SW480 (cell line): ENCODE data around the gene DNAH3.

Source experiments
- DNase-seq: peaks from one replicate; pipeline ENCODE4 v3.0.0-alpha.2; 2016; ENCODE audit warnings: low spot score

Gene DNAH3

DNA sequence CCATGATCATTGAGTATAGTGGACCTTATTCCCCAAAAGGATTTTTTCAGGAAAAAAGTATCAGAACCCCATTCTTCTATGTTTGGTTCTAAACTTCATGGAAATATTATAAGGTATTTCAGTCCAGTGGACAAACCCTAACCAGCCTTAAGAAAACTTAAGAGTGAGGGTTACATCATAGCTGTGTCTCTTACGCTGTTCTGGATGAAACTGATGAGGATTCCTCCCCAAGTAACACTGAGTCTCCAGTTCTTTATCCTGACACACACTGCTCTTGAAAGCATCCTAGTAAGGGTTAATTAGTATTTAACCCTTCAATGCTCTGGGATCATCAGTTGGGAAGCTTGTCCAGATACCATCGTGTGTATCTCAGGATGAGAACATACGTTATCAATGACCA is 245.1 kb downstream of the DNAH3 start:
- DNase-seq: no peak

GRCh38 chr16:20904507-20905081 is 246.1 kb downstream of the DNAH3 start:
- DNase-seq: peak; percentile 98

DNA sequence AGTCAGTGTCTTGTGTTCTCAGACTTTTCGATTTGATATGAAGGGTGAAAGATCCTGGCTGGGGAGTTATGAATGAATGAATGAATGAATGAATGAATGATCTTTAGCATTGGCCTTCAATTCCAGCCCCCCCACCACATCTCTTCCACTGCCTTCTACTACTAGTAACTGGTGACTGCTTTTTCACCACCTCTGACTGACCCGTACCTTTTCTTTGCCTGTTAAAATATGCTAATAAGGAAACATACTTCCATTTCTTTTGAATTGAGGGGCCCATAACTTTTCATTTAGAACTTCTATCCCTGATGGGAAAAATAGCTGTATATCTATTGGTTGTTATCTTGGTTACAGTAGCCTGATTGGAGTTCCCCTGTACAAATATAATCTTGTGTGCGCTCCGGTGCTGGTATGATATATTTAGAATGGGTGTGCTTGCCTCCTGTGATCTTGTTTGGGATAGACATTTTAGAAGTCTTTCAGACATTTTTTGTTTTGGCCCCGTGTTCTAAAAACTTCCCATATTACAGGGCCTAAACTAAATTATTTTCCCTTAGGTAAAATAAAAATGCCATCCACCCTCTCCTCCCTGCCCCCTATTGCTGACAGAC is 246.6 kb downstream of the DNAH3 start:
- DNase-seq: peak; percentile 49

DNA sequence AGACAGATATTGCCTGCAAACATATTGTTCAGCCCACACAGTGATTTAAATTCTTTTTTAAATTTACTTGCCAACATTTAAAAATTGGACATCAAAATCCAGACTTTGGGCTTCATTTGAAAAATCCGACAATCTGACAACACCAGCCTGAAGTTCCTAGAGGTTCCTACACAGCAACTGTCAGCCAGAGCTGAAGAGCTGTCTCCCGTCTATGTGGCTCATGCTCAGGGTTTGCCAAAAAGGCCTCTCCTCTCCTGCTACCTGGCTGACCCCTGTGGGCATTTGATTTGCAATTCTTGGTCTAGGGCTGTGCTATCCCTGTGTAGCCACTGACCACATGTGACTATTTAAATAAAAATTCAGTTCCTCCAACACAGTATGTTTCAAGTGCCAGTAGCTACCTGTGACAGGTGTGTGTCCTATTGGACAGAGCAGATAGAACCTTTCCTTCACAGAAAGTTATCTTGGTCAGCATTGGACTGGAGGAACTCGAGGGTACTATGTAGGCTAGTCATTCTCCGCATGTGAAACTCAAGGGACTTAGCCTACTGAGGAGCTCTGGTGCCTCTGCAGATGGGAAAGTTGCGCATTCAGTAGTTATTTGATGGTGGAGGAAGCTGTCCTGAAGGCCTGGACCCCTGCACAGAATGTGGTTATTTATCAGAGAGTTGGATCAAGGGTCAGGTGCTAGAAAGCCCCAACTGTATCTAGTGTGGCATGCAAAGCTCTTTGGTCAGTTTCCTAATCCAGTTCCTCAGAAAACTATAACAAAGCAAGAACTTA is 247.3 kb downstream of the DNAH3 start:
- no peak for DNase-seq

DNA sequence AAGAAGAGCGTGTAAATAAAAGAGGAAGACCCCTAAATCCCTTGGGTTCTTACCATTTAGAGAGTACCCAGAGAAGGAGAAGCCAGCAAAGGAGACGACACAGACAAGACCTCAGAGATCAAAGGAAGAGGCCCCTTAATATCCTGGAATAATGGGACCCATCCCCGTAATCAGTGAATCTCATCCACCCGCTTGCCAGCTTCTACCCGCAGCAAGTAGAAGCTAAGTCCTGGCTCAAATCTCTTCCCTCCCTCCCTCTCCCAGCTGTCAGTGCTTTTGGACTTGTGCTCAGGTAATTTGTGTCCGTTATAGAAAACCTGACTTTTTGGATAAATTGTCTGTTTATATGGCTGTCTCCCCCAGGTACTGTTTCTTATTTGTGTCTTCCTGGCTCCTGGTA is 248.2 kb downstream of the DNAH3 start:
- no peak for DNase-seq

DNA sequence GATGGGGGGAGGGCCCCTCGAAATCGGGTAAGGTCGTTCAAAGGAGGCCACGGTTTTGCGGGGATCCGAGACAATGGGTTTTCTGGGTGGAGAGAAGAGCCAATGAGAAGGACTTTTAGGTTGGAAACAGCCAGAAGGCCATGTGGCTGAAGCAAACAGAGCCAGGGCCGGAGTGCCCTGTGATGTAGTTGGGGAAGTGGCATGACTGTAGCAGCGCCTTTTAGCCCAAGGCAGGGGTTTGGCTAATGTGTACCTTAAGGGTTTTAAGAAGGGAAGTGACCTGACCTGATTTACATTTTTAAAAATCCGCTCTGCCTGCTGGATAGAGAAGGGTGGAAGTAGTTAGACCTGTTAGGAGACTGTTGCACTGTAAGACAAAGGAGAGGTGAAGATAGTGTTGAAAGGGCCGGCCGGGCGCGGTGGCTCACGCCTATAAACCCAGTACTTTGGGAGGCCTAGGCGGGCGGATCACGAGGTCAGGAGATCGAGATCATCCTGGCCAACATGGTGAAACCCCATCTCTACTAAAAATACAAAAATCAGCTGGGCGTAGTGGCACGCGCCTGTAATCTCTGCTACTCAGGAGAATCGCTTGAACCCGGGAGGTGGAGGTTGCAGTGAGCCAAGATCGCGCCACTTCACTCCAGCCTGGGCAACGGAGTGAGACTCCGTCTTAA is 249.1 kb downstream of the DNAH3 start:
- peak; percentile 65 for DNase-seq

DNA sequence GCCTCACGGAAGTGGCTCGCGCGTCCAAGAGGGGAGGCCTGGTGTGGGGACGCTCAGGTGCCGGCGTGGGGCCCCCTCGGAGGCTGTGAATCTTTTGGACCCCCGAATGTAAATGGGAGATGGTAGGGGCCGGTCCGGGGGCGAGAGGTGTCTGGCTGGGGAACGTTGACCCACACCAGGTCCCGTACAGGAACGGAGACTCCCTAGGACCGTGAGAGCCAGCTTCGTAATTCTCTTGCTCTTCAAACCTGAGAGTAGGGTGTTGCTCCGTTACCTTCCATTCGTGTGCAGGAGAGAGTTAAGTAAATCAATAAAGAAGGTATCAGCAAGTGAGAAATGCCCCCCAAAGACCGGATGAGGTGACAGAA is 249.6 kb downstream of the DNAH3 start:
- DNase-seq: no peak

DNA sequence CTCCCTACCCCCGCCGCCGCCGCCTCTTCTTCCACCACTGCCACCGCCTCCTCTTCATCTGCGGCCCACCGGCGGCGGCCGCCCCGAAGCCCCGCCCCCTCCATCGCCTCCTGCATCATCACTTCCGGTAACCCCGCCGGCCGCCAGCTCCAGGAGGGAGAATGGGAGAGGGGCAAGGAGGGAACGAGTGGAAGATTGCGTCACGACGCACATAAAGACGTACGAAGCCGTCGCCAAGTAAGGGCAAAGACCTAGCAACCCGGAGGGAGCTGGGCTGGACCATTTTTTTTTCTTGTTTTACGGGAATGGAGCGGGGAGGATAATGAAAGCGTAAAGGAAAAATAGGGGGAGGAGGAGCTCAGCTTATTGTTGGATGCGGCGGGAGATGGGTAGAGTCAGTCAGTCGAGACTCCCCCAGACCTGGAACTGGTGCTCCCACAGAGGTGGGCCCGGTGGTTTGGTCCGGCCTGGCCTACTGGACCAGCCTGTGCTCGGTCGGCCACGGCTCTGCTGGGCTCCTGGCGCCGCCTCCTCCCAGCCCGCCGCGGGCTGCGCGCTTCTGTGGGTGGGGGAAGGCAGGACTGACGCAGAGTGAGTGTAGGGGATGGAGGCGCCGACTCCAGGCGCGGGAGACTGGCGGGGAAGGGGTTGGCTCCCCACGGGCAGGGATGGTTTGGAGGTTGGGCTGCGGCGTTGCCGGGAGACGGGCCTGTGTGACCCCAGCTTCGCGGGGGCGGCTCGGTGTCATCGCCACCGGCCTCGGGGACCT is 250.2 kb downstream of the DNAH3 start, which contains the start of the genes DCUN1D3 and LYRM1:
TSS of gene DCUN1D3 (minus strand) at position 60 of the 769 bp plus-strand sequence. CDS start 37,820 bp downstream, outside the sequence.
TSS of gene LYRM1 (plus strand) at position 473 of the 769 bp plus-strand sequence. CDS start 14,785 bp downstream, outside the sequence.
- DNase-seq: peak; percentile 98

DNA sequence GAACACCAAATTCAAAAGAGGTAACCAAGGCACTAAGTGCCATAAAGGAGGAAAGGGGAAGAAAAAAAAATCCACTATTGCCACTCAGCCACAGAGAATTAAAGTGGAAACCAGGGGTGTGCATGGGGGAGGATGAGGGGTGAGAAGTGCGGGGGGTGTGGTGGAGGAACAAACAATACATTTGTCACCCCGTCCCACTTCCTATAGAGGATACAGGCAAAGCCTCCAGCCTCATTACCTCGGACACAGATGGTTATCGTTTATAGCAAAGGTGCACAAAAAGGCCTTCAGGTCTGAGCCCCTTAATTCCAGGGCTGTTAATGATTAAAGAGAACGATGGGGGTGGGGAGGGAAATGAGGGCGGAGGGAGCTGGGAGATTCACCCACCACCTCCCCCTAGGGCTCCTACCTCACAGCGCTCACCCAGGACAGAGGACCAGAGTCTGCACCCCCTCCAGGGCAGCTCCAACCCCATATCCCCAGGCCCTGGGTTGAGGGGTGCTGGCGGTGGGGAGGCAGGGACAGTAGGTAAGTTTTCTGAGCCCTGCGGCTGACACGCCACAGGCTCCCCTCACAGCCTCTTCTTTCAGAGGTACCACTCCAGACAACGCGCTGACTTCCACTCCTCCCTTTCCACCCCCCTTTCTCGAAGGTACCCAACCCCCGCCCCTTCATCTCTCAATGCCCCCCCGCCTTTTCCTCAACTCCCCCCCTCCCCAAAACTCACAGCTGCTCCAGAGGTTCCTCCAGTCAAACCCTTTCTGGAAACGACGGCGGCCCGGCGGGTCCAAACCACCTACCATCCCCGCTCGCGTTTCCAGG is 251.0 kb downstream of the DNAH3 start:
- DNase-seq: peak; percentile 60

GRCh38 chr16:20899071-20899470 is 251.6 kb downstream of the DNAH3 start:
- no peak for DNase-seq

- no peak for DNase-seq
Measured at GRCh38 chr16:20897922-20898321, 252.7 kb downstream of the DNAH3 start.

DNA sequence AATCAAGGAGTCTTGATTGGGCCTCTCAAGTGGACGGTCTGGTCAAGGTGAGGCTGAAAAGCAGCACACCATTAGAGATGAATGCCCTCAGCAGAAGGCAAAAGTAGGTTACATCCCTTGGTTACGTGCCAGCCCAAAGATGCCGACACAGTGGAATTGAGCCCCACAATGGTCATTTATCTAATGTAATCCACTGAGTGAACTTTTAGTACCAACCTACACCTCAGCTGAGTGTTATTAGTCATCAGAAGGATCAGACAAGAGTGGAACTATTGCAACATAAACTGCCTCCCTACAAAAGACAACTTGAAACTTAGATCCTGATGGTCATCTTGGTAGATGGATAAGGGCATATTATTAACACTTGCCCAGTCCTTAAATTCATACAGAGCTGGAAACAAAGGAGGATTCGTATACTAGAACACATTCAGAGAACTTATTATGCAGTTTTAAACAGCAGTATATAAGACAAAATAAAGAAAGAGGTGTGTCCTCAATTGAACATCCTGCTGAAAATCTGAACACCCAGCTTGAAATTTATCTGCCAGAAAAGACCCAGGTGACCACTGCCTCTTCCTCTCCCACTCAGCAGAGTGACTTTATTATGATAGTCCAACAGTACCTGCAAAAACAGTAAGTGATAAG is 253.3 kb downstream of the DNAH3 start:
- no peak for DNase-seq

- no peak for DNase-seq
Measured at GRCh38 chr16:20894388-20894787, 256.3 kb downstream of the DNAH3 start.

DNA sequence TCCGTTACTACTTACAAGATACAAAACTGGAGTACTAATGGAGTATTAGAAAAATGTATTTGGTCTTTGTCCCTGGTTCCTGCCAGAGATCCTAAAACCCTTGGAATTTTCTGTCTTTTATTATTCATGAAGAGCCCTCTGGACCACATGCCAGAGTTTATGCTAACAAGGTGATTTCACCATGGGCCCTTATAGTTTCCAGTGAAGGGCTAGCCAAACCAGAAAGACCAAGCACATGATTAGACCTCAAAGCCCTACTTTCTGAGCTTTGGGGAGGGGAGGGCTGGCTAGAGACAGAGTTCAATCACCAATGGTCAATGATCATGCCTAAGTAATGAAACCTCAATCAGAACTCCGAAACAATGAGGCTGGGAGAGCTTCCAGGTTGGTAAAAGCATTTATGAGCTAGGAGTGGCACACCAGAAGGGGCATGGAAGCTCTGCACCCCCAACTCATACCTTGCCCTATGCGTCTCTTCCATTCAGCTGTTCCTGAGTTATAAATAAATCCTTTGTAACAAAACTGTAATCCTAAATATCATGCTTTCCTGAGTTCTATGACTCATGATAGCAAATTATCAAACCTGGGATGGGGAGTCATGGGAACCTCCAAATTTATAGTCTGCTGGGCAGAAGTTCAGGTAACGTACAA is 260.9 kb downstream of the DNAH3 start:
- DNase-seq: no peak

GRCh38 chr16:20887207-20887606 is 263.4 kb downstream of the DNAH3 start:
- no peak for DNase-seq

DNA sequence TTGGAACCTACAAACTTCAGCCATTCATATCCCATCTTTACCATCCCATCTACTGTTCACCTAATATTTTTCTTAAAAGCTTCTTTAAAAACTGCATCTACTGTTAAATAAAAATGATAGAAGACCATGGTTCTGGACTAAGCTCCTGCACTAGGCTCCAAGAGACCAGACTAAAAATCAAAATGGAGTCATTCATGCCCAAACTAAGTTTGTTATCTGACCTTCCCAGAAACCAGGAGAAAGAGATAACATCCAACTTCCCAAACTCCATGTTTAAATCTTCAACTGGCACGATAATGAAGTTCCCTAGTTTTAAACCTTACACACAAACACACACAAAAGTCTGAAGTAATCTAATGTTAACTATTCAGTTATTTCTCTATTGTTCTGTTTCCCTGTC is 264.3 kb downstream of the DNAH3 start:
- no peak for DNase-seq

- peak; percentile 63 for DNase-seq
Measured at GRCh38 chr16:20884240-20884556, 266.4 kb downstream of the DNAH3 start.

GRCh38 chr16:20883554-20884239 is 266.9 kb downstream of the DNAH3 start:
- DNase-seq: no peak
